GM12875 (cell line): ENCODE data around the gene DGCR2.

Source experiments
- H3K4me3 ChIP-seq: one replicate; pipeline ENCODE4 v1.5.1; 2011; ENCODE audit warnings: low read depth, low read length, control low read depth
- TF ChIP-seq, protein P1 (sequence below): IDR thresholded peaks from 2 replicates; pipeline ENCODE4 v1.5.1; 2011; ENCODE audit warnings: low read depth, mild to moderate bottlenecking, control low read depth, inconsistent platforms, low read length, moderate library complexity, borderline replicate concordance; ENCODE audit not compliant: insufficient read depth

DGCR2 gene

DNA sequence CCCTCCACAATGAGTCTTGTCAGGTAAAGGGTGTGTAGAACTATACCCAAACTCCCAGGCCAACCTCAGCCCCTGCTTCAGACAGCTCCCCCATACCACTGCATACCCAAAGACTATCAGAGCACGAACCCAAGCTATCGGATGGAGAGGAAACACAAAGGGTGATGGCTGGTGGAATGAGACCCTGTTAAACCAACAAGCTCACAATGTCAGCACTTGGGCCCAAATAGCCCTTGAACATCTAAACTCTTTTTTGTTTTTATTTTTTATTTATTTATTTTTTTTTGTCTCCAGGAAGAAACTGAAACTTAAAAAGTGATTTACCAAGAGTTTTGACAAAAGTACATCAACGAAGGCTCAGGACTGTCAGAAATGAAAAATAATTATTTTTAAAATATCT, 10.6 kb downstream of the DGCR2 start:
- TF ChIP-seq, protein P1, sequence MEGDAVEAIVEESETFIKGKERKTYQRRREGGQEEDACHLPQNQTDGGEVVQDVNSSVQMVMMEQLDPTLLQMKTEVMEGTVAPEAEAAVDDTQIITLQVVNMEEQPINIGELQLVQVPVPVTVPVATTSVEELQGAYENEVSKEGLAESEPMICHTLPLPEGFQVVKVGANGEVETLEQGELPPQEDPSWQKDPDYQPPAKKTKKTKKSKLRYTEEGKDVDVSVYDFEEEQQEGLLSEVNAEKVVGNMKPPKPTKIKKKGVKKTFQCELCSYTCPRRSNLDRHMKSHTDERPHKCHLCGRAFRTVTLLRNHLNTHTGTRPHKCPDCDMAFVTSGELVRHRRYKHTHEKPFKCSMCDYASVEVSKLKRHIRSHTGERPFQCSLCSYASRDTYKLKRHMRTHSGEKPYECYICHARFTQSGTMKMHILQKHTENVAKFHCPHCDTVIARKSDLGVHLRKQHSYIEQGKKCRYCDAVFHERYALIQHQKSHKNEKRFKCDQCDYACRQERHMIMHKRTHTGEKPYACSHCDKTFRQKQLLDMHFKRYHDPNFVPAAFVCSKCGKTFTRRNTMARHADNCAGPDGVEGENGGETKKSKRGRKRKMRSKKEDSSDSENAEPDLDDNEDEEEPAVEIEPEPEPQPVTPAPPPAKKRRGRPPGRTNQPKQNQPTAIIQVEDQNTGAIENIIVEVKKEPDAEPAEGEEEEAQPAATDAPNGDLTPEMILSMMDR = no peak
- H3K4me3 ChIP-seq = no peak overlapping the region

DNA sequence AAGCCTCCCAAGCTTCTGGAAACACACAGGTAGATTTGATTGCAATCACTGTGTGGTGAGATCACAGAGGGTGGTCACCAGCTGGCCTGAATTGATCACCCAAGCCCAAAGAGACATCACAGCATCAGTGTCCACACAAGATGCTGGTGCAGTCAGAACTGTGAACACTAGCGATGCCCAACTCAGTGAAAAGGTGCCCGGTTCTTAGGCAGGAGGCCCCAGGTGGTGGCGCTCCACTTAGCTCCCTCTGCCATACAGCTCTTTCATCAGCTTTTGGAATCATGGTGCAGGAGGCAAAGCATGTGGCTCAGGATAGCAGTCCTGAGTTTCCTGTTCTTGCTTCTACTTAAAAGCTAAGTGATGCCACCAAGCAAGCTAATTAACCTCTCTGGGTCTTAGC, 11.1 kb downstream of the DGCR2 start:
- H3K4me3 ChIP-seq = no peak overlapping the region

DNA sequence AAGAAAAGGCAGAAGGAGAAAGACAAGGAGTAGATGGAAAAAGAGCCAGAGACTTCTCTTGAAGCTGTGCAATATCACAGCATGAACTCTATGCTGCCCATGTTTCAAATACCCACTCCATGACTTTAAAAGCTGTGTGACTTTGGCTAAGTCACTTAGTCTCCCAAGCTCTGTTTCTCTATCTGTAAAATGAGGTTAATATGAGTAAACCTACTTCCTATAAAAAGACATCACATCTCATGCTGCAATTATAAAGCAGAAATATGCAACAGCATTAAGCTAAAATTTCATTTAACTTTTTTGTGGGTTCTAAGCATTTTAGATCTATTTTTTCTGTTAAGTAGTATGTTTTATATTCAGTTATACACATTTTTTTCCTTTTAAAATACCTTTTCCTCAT, 11.6 kb downstream of the DGCR2 start:
- no peak overlapping the region for H3K4me3 ChIP-seq
- TF ChIP-seq, protein P1 = no peak

More for the DNA sequence above, 11.1 kb downstream of the DGCR2 start:
- TF ChIP-seq, protein P1 = 0 out of 2 replicates have a peak, but pooled peaks have one; percentile 6

DNA sequence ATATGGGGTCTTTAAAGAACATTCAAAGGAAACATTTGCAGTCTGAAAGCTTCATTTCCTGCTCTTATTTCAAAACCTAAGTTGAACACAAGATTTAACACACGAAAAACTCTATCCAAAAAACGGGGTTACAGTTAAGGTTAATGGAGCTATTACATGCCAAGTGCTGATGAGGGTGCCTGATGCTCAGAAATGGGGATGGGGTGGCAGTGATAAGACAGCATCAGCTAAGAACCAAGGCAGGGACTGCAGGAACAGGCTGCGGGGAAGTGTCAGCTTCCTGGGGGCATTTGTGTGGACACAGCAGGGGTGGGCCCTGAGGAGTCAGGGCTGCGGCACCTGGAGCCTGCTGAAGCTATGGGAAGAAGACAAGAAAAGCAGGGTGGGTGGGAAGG, 12.2 kb downstream of the DGCR2 start:
- TF ChIP-seq, protein P1 = no peak
- no peak overlapping the region for H3K4me3 ChIP-seq

DNA sequence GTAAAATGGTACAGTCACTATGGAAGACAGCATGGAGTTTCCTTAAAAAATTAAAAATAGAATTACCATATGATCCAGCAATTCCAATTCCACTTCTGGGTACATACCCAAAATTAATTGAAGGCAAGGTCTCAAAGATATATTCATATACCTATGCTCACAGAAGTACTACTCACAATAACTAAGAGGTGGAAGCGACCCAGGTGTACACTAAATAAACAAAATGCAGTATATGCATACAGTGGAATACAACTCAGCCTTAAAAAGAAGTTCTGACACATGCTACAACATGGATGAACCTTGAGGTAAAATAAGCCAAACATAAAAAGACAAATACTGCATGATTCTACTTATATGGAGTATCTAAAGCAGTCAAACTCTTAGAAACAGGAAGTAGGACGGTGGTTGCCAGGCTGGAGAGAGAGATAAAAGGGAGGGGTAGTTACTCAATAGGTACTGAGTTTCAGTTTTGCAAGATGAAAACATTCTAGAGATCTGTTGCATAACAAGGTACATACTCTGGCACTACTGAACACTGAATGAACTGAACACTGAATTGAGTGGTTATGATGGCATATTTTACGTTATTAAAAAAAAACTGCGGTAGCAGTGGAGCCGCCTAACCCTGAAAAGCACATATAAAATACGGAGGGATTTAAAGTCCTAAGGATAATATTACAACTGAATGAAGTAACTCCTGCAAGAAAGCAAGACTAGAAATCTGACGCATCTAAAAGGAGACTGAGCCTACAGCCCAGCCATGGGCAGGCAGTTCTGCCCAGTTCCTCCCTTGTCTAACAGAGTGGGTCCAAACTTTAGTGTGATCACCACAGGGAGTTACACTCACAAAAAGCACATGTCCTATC, 12.8 kb downstream of the DGCR2 start:
- TF ChIP-seq, protein P1 = no peak
- no peak overlapping the region for H3K4me3 ChIP-seq

DNA sequence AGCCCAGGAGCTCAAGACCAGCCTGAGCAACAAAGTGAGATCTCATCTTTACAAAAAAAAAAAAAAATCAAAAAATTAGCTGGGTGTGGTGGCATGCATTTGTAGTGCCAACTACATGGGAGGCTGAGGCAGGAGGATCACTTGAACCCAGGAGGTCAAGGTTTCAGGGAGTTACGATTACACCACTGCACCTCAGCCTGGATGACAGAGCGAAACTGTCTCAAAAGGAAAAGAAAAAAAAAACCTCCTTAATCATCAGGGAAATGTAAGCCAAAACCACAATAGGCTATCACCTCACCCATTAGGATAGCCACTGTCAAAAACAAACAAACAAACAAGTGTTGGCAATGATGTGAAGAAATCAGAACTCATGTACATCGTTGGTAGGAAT, 13.4 kb downstream of the DGCR2 start:
- no peak overlapping the region for H3K4me3 ChIP-seq
- TF ChIP-seq, protein P1 = no peak

DNA sequence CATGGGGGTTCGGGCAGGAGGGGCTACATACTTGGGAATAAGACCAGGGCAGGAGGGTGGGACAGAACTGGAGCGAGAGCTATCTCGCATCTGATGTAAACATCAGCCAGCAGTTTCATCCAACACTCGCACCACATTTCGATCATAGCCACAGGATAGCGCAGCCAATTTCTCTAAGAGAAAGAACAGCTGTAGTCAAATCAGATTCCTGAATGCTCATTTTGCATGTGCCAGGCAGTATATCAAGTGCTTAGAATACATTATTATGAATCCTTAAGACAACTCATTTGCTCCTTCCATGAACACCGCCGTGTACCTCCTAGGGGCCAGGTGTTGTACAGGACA, 14.5 kb downstream of the DGCR2 start:
- TF ChIP-seq, protein P1 = no peak
- no peak overlapping the region for H3K4me3 ChIP-seq
